Vagina (tissue), 2 donors: ENCODE data around the gene SLC25A25. TPM values are rescaled to one million over a fixed set of nuclear protein-coding genes. Genes with fewer than 3 reads are reported as not detected.
"Not testable (repeated sequence)": the region's sequence is repeated elsewhere in the genome, so short reads cannot be mapped to it uniquely, and the experiment has no call there.

Source experiments
- DNase-seq, 2 donors: peaks; one replicate each; pipeline ENCODE4 v3.0.0-alpha.2; 2017; ENCODE audit errors: extremely low spot score in 2 of 2
- H3K27ac ChIP-seq: fragments of 200-600 bp; sonication (generic); one replicate; pipeline ENCODE4 v1.5.1; 2019
- H3K27me3 ChIP-seq: fragments of 200-600 bp; sonication (generic); one replicate; pipeline ENCODE4 v1.5.1; 2019
- H3K36me3 ChIP-seq, 2 donors: fragments of 200-600 bp; sonication (generic); one replicate each; pipeline ENCODE4 v1.5.1; 2017 to 2019
- H3K4me1 ChIP-seq: fragments of 200-600 bp; sonication (generic); one replicate; pipeline ENCODE4 v1.5.1; 2019
- H3K4me3 ChIP-seq, 2 donors: fragments of 200-600 bp; sonication (generic); 1 replicate in 1 of 2; 2 replicates in 1 of 2; pipeline ENCODE4 v1.5.1; 2016 to 2019
- H3K9me3 ChIP-seq: fragments of 200-600 bp; sonication (generic); one replicate; pipeline ENCODE4 v1.5.1; 2019
- CTCF ChIP-seq, 3 experiments: fragments of 450-650 bp in 2 of 3; fragments of 200-600 bp in 1 of 3; sonication (generic) in 1 of 3; IDR thresholded peaks; one replicate each; pipeline ENCODE4 v1.5.1; 2017 to 2019; ENCODE audit warnings: antibody characterized with exemption in 3 of 3, mild to moderate bottlenecking in 2 of 3, moderate library complexity in 2 of 3
- POLR2A ChIP-seq, 2 donors: fragments of 450-650 bp; IDR thresholded peaks; one replicate each; pipeline ENCODE4 v1.6.1; 2017; ENCODE audit warnings: antibody characterized with exemption in 2 of 2, mild to moderate bottlenecking in 2 of 2, moderate library complexity in 2 of 2
- POLR2AphosphoS5 ChIP-seq, 2 donors: sonication (generic); formaldehyde crosslinking; IDR thresholded peaks; one replicate each; pipeline ENCODE4 v1.9.0; 2017; ENCODE audit warnings: antibody characterized with exemption in 2 of 2, mild to moderate bottlenecking in 2 of 2, low read depth in 1 of 2; ENCODE audit not compliant: insufficient read depth in 1 of 2
- intact Hi-C: fragments of 100-400 bp; cut with DNase I; formaldehyde crosslinking; loops from one replicate; pipeline ENCODE4 v1.15.1; 2023
- total RNA-seq: library from RNA; depleted of rRNA; stranded (reverse); fragments of >200 nt; gene quantifications from one replicate; pipeline ENCODE4 v1.2.3, GENCODE V29; 2016

SLC25A25 gene
- total RNA-seq, 1 donor from 2014 or later = 44.4 TPM

GRCh38 chr9:128068386-128069205 lies 564 bp downstream of the SLC25A25 start:
- no peaks in the 10 kb centered on the region for H3K27me3 ChIP-seq
- TF ChIP-seq POLR2AphosphoS5 (IDR thresholded peaks at IDR 0.05; ENCODE audit: insufficient read depth in 1 of 2, low read depth in 1 of 2) (peak in 1 of 2 donors; percentile 24), POLR2A (IDR thresholded peaks at IDR 0.05) (no peak)
- no peaks in the 10 kb centered on the region for H3K9me3 ChIP-seq
- no peaks in the 10 kb centered on the region for H3K36me3 ChIP-seq
- H3K27ac ChIP-seq = peak overlapping the region; percentile 99
- H3K4me1 ChIP-seq = peaks cover 56% of the 10 kb centered on the region
- no peak for DNase-seq
- intact Hi-C loops = no loop called here
- peak overlapping the region; percentile 74 to 96 for H3K4me3 ChIP-seq

DNA sequence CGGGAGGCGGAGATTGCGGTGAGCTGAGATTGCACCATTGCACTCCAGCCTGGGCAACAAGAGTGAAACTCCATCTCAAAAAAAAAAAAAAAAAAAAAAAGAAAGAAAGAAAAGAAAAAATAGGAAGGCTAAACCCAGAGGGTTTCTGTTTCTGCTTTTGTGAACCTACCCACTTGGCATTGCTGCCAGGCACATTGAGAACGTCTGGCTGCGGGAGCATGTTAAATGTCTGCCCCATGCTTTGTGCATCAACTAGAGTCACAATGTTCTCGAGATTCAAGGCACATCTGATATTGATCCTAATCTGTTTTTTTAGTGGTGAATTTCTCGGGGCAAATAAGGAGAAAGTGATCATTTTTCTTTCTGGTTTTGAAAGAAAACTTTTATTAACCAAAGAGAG lies 2.8 kb downstream of the SLC25A25 start:
- H3K27ac ChIP-seq = peak overlapping the region; percentile 99
- intact Hi-C loops = no loop called here
- peak overlapping the region; percentile 29 to 96 for H3K4me3 ChIP-seq
- H3K27me3 ChIP-seq = no peaks in the 10 kb centered on the region
- H3K36me3 ChIP-seq = no peaks in the 10 kb centered on the region
- no peak for DNase-seq
- peaks cover 61% of the 10 kb centered on the region for H3K4me1 ChIP-seq
- no peaks in the 10 kb centered on the region for H3K9me3 ChIP-seq
- TF ChIP-seq POLR2A (IDR thresholded peaks at IDR 0.05) = no peak
- no peak for TF ChIP-seq CTCF (IDR thresholded peaks at IDR 0.05)
- no peak for TF ChIP-seq POLR2AphosphoS5 (IDR thresholded peaks at IDR 0.05; ENCODE audit: insufficient read depth in 1 of 2, low read depth in 1 of 2)

- H3K9me3 ChIP-seq, DNase-seq, intact Hi-C loops, H3K27me3 ChIP-seq, H3K36me3 ChIP-seq: not testable (repeated sequence)
- H3K27ac ChIP-seq = peak overlapping the region; percentile 99
- H3K4me3 ChIP-seq = peak overlapping the region in 1 of 2 donors; percentile 29
- H3K4me1 ChIP-seq = peaks cover 61% of the 10 kb centered on the region
These were observed 3.4 kb downstream of the SLC25A25 start for GRCh38 chr9:128071475-128071874.

- no peaks in the 10 kb centered on the region for H3K36me3 ChIP-seq
- peaks cover 64% of the 10 kb centered on the region for H3K4me1 ChIP-seq
- H3K27me3 ChIP-seq = no peaks in the 10 kb centered on the region
- H3K9me3 ChIP-seq = no peaks in the 10 kb centered on the region
- peak overlapping the region in 1 of 2 donors; percentile 29 for H3K4me3 ChIP-seq
- no peak for DNase-seq
- peak overlapping the region; percentile 99 for H3K27ac ChIP-seq
- TF ChIP-seq POLR2A (IDR thresholded peaks at IDR 0.05) = no peak
- peak in 1 of 2 donors; percentile 85 for TF ChIP-seq POLR2AphosphoS5 (IDR thresholded peaks at IDR 0.05; ENCODE audit: insufficient read depth in 1 of 2, low read depth in 1 of 2)
- intact Hi-C loops = no loop called here
These were observed 4.4 kb downstream of the SLC25A25 start for GRCh38 chr9:128072144-128073021.

GRCh38 chr9:128073253-128073886 lies 5.3 kb downstream of the SLC25A25 start:
- H3K9me3 ChIP-seq = no peaks in the 10 kb centered on the region
- H3K36me3 ChIP-seq = no peaks in the 10 kb centered on the region
- H3K4me3 ChIP-seq = no peak overlapping the region
- TF ChIP-seq CTCF (IDR thresholded peaks at IDR 0.05) (no peak), POLR2AphosphoS5 (IDR thresholded peaks at IDR 0.05; ENCODE audit: insufficient read depth in 1 of 2, low read depth in 1 of 2) (peak in 1 of 2 donors; percentile 19)
- intact Hi-C loops = no loop called here
- peak overlapping the region; percentile 99 for H3K27ac ChIP-seq
- no peaks in the 10 kb centered on the region for H3K27me3 ChIP-seq
- peaks cover 74% of the 10 kb centered on the region for H3K4me1 ChIP-seq
- DNase-seq = no peak

DNA sequence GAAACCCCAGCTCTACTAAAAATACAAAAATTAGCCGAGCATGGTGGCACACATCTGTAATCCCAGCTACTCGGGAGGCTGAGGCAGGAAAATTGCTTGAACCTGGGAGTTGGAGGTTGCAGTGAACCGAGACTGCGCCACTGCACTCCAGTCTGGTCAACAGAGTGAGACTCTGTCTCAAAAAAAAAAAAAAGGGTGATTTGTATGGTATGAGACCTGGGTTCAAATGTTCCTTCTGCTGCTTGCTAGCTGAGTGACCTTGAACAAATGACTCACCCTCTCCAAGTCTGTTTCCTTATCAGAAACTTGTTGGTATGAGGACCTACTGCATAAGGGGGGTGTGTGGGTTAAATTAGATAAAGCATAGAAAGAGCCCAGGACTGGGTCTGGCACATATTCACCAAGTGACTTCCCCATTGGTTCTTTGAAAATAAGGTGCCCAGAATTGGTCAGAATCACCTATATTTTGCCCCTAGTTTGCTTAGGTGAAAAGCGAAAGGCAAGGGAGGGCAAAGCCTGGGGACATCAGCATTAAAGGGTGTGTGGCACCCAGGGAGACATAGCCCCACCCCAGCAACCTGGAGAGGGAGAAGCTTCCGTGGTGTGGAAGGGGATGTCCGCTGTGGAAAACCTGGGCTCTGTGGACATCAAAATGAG lies 9.9 kb downstream of the SLC25A25 start:
- Histone ChIP-seq H3K27me3 (no peaks in the 10 kb centered on the region), H3K4me1 (peaks cover 100% of the 10 kb centered on the region), H3K9me3 (no peaks in the 10 kb centered on the region), H3K4me3 (no peak overlapping the region), H3K36me3 (no peaks in the 10 kb centered on the region), H3K27ac (peak overlapping the region; percentile 85)
- TF ChIP-seq CTCF (IDR thresholded peaks at IDR 0.05) (peak in 1 of 3 experiments; percentile 4), POLR2AphosphoS5 (IDR thresholded peaks at IDR 0.05; ENCODE audit: insufficient read depth in 1 of 2, low read depth in 1 of 2) (no peak)
- no peak for DNase-seq
- intact Hi-C loops = no loop called here
